Vagina (tissue), 2 donors: ENCODE data around the gene TBC1D3C. TPM values are rescaled to one million over a fixed set of nuclear protein-coding genes. Genes with fewer than 3 reads are reported as not detected.
"Not testable (repeated sequence)": the region's sequence is repeated elsewhere in the genome, so short reads cannot be mapped to it uniquely, and the experiment has no call there.

Source experiments
- DNase-seq, 2 donors: peaks; one replicate each; pipeline ENCODE4 v3.0.0-alpha.2; 2017; ENCODE audit errors: extremely low spot score in 2 of 2
- H3K27ac ChIP-seq: fragments of 200-600 bp; sonication (generic); one replicate; pipeline ENCODE4 v1.5.1; 2019
- H3K27me3 ChIP-seq: fragments of 200-600 bp; sonication (generic); one replicate; pipeline ENCODE4 v1.5.1; 2019
- H3K36me3 ChIP-seq, 2 donors: fragments of 200-600 bp; sonication (generic); one replicate each; pipeline ENCODE4 v1.5.1; 2017 to 2019
- H3K4me1 ChIP-seq: fragments of 200-600 bp; sonication (generic); one replicate; pipeline ENCODE4 v1.5.1; 2019
- H3K4me3 ChIP-seq, 2 donors: fragments of 200-600 bp; sonication (generic); 1 replicate in 1 of 2; 2 replicates in 1 of 2; pipeline ENCODE4 v1.5.1; 2016 to 2019
- H3K9me3 ChIP-seq: fragments of 200-600 bp; sonication (generic); one replicate; pipeline ENCODE4 v1.5.1; 2019
- intact Hi-C: fragments of 100-400 bp; cut with DNase I; formaldehyde crosslinking; loops from one replicate; pipeline ENCODE4 v1.15.1; 2023
- small RNA-seq: library from RNA; depleted of rRNA; stranded (forward); fragments of <200 nt; gene quantifications from one replicate; pipeline ENCODE3, GENCODE V24; 2016
- total RNA-seq: library from RNA; depleted of rRNA; stranded (reverse); fragments of >200 nt; gene quantifications from one replicate; pipeline ENCODE4 v1.2.3, GENCODE V29; 2016

The TBC1D3C gene
- total RNA-seq, result not detected

DNA sequence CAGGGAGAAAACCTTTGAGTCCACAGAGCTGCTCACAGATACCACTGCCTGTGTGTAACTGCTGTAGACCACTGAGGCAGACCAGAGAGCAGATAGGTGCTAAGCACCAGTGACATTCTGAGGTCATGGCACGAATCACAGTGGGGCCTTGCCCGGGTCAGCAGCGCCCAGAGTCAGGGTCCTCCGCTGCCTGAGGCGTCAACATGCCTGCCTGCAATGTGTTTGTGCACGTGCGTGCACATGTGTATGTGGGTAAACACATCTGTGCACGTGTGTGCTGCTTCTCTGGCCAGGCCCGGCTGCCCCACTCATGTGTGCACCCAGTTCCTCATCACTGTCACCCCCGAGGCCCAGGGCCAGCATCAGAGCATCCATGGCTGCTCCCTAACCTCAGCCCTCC lies at the start of gene TBC1D3C:
Gene TBC1D3C, minus strand, starts transcription at position 101 of the 400 bp plus-strand sequence. CDS start 1,568 bp downstream, outside the sequence.
- H3K4me1 ChIP-seq, intact Hi-C loops, H3K27me3 ChIP-seq, H3K27ac ChIP-seq, DNase-seq, H3K4me3 ChIP-seq, H3K9me3 ChIP-seq, H3K36me3 ChIP-seq: not testable (repeated sequence)

DNA sequence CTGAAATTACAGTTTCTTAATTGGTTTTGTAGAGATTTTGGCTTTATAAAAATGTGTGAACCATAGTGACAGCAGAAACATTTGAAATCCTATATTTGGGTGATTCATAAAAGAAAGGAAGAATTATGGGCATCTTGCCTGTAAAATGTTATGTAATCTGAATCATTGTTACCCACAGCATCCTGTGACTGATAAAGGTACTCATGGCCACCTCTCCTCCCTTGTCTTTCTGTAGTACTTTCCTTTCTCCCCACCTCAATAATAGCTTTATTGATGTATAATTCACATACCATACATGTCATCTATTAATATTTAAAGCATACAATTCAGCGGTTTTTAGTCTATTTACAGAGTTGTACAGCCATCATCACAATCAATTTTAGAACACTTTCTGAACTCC lies 30.8 kb upstream of the TBC1D3C start:
- DNase-seq, H3K27me3 ChIP-seq, intact Hi-C loops, H3K4me3 ChIP-seq, H3K9me3 ChIP-seq, H3K4me1 ChIP-seq, H3K36me3 ChIP-seq, H3K27ac ChIP-seq: not testable (repeated sequence)

DNA sequence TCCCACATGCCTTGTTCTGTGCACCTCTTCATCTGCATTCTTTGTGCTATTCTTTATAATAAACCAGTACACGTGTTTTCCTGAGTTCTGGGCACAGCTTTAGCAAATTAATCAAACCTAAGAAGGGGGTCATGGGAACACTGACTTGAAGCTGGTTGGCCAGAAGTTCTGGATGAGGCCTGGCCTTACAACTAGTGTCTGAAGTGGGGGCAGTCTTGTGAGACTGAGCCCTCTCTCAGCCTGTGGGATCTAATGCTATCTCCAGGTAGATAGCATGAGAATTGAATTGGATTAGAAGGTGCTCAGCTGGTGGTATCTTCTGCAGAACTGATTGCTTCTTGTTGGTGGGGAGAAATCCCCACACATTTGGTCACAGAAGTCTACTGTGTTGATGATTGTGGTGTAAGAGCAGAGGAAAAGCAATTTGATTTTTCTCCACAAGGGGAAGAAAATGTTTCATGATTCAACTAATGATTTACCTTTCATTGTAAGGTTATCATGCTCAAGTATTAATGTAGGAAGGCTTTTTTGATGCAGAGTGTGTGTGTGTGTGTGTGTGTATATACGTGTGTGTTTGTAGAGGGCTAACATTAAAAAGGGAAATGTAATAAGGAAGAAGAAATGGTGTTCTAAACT lies 25.7 kb upstream of the TBC1D3C start:
- H3K27ac ChIP-seq, H3K9me3 ChIP-seq, H3K4me1 ChIP-seq, DNase-seq, H3K36me3 ChIP-seq, intact Hi-C loops, H3K27me3 ChIP-seq, H3K4me3 ChIP-seq: not testable (repeated sequence)

DNA sequence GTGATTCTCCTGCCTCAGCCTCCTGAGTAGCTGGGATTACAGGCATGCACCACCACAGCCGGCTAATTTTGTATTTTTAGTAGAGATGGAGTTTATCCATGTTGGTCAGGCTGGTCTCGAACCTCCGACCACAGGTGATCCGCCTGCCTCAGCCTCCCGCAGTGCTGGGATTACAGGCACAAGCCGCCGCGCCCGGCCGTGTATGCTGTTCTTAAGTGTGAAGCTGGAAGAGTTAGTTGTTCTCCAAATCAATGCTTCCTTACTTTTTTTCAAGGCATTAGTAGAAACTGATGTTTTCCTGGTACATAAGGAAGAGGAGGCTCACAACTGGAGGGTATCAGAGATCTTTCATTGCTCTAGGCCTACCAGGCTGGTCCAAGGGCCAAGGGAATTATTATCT lies 19.7 kb upstream of the TBC1D3C start:
- DNase-seq, intact Hi-C loops, H3K4me3 ChIP-seq, H3K27me3 ChIP-seq, H3K36me3 ChIP-seq, H3K4me1 ChIP-seq, H3K9me3 ChIP-seq, H3K27ac ChIP-seq: not testable (repeated sequence)

- intact Hi-C loops, H3K4me1 ChIP-seq, H3K27me3 ChIP-seq, H3K9me3 ChIP-seq, H3K36me3 ChIP-seq, DNase-seq, H3K27ac ChIP-seq, H3K4me3 ChIP-seq: not testable (repeated sequence)
Measured at GRCh38 chr17:38087344-38087743, 18.9 kb upstream of the TBC1D3C start.

Small RNA genes within 50 kb of the gene (small RNA-seq; reads per million reads assigned to genes)
- not detected for gene RF00019

Other genes with a start within 250 kb of the TBC1D3C start
- gene TBC1D3K, start 144.2 kb downstream of the TBC1D3C start, total RNA-seq, result not detected
- 23.8 TPM for gene TBC1D3L, start 79.6 kb downstream of the TBC1D3C start, total RNA-seq
- not detected for gene TBC1D3D, start 64.7 kb downstream of the TBC1D3C start, total RNA-seq
- gene TBC1D3E, start 59.3 kb upstream of the TBC1D3C start, total RNA-seq, result not detected
- not detected for gene TBC1D3, start 123.9 kb upstream of the TBC1D3C start, total RNA-seq
- 22.1 TPM for gene MRPL45, start 228.5 kb upstream of the TBC1D3C start, total RNA-seq